Liver (tissue), 9 donors: Measurements from ENCODE around the gene IFT81. TPM values are rescaled to one million over a fixed set of nuclear protein-coding genes. Genes with fewer than 3 reads are reported as not detected.
A peak's percentile ranks its signal among the peaks of the same experiment; 100 is the strongest.

Source experiments
- DNase-seq: peaks from one replicate; pipeline ENCODE4 v3.0.0-alpha.2; 2017; ENCODE audit warnings: low spot score
- H3K27ac ChIP-seq, 2 donors: one replicate each; pipeline ENCODE4 v1.7.0; 2013; ENCODE audit warnings: inconsistent platforms in 2 of 2, low read length in 2 of 2, control low read depth in 1 of 2, low read depth in 1 of 2, mild to moderate bottlenecking in 1 of 2
- H3K27me3 ChIP-seq, 4 donors: one replicate each; pipeline versions ENCODE4 v1.6.1 to v1.7.0; 2013; ENCODE audit warnings: low read length in 3 of 4, inconsistent platforms in 1 of 4, mild to moderate bottlenecking in 1 of 4, moderate library complexity in 1 of 4; ENCODE audit not compliant: control insufficient read depth in 4 of 4, insufficient read depth in 4 of 4
- H3K36me3 ChIP-seq, 4 donors: one replicate each; pipeline versions ENCODE4 v1.6.1 to v1.7.0; 2013; ENCODE audit warnings: low read length in 3 of 4, mild to moderate bottlenecking in 3 of 4, low read depth in 1 of 4, moderate library complexity in 1 of 4; ENCODE audit not compliant: control insufficient read depth in 4 of 4, insufficient read depth in 3 of 4
- H3K4me1 ChIP-seq, 4 donors: one replicate each; pipeline versions ENCODE4 v1.6.1 to v1.7.0; 2013; ENCODE audit warnings: low read length in 3 of 4, mild to moderate bottlenecking in 3 of 4, moderate library complexity in 1 of 4; ENCODE audit not compliant: control insufficient read depth in 4 of 4, insufficient read depth in 4 of 4
- H3K4me3 ChIP-seq, 3 donors: one replicate each; pipeline versions ENCODE4 v1.6.1 to v1.7.0; 2013; ENCODE audit warnings: low read length in 3 of 3, control low read depth in 1 of 3, low read depth in 1 of 3, mild to moderate bottlenecking in 1 of 3
- H3K9ac ChIP-seq, 2 donors: one replicate each; pipeline ENCODE4 v1.7.0; 2013; ENCODE audit warnings: low read length in 2 of 2, mild to moderate bottlenecking in 2 of 2, moderate library complexity in 2 of 2, control low read depth in 1 of 2, low read depth in 1 of 2
- H3K9me3 ChIP-seq, 4 donors: one replicate each; pipeline versions ENCODE4 v1.6.1 to v1.7.0; 2013; ENCODE audit warnings: low read length in 3 of 4; ENCODE audit not compliant: control insufficient read depth in 4 of 4
- EGR1 ChIP-seq, 2 donors: IDR thresholded peaks; 2 replicates each; pipeline ENCODE4 v1.6.1; 2016 to 2018; ENCODE audit warnings: antibody characterized with exemption in 2 of 2, low read depth in 2 of 2
- FOXA1 ChIP-seq: IDR thresholded peaks from 2 replicates; pipeline ENCODE4 v1.6.1; 2016; ENCODE audit warnings: antibody characterized with exemption
- FOXA2 ChIP-seq: IDR thresholded peaks from 2 replicates; pipeline ENCODE4 v1.6.1; 2016; ENCODE audit warnings: antibody characterized with exemption
- GABPA ChIP-seq, 2 donors: IDR thresholded peaks in 1 of 2; conservative IDR thresholded peaks in 1 of 2; 2 replicates each; pipeline ENCODE4 v1.6.1; 2016; ENCODE audit warnings: antibody characterized with exemption in 2 of 2, mild to moderate bottlenecking in 1 of 2, moderate library complexity in 1 of 2
- HNF4A ChIP-seq, 2 donors: conservative IDR thresholded peaks; 2 replicates each; pipeline ENCODE4 v1.6.1; 2016; ENCODE audit warnings: antibody characterized with exemption in 2 of 2, mild to moderate bottlenecking in 2 of 2
- HNF4G ChIP-seq: IDR thresholded peaks from 2 replicates; pipeline ENCODE4 v1.6.1; 2016; ENCODE audit warnings: antibody characterized with exemption
- JUND ChIP-seq, 2 donors: IDR thresholded peaks; 2 replicates each; pipeline ENCODE4 v1.6.1; 2016; ENCODE audit warnings: antibody characterized with exemption in 2 of 2
- MAX ChIP-seq: IDR thresholded peaks from 2 replicates; pipeline ENCODE4 v1.6.1; 2016; ENCODE audit warnings: antibody characterized with exemption
- RAD21 ChIP-seq, 2 donors: IDR thresholded peaks; 2 replicates each; pipeline ENCODE4 v1.6.1; 2016; ENCODE audit warnings: antibody characterized with exemption in 2 of 2, mild to moderate bottlenecking in 2 of 2
- RXRA ChIP-seq, 2 donors: IDR thresholded peaks; 2 replicates each; pipeline ENCODE4 v1.6.1; 2017 to 2018; ENCODE audit warnings: antibody characterized with exemption in 2 of 2, mild to moderate bottlenecking in 1 of 2
- SP1 ChIP-seq: IDR thresholded peaks from 2 replicates; pipeline ENCODE4 v1.6.1; 2018; ENCODE audit warnings: antibody characterized with exemption, mild to moderate bottlenecking
- TAF1 ChIP-seq: conservative IDR thresholded peaks from 2 replicates; pipeline ENCODE4 v1.6.1; 2016; ENCODE audit warnings: antibody characterized with exemption, mild to moderate bottlenecking
- YY1 ChIP-seq: IDR thresholded peaks from 2 replicates; pipeline ENCODE4 v1.6.1; 2016; ENCODE audit warnings: antibody characterized with exemption, mild to moderate bottlenecking
- ZBTB33 ChIP-seq: IDR thresholded peaks from 2 replicates; pipeline ENCODE4 v1.6.1; 2016; ENCODE audit warnings: antibody characterized with exemption
- WGBS: extraction: QIAGEN DNeasy Blood & Tissue Kit; methylation state at CpG from one replicate; pipeline ENCODE4 v1.1.7; 2013; 5-methylcytosine and 5-hydroxymethylcytosine counted together
- polyA plus RNA-seq, 2 donors: library from polyadenylated mRNA; stranded (reverse) in 1 of 2; unstranded in 1 of 2; fragments of 200-250 nt in 1 of 2; fragments of >200 nt in 1 of 2; fragmentation: Nextera tagmentation in 1 of 2; extraction: Ambion mirVana in 1 of 2; gene quantifications; one replicate each; pipeline versions ENCODE4 v1.2.1 to v1.2.3, GENCODE V29; 2013 to 2015
- total RNA-seq, 2 donors: library from RNA; depleted of rRNA; stranded (reverse); fragments of >200 nt; gene quantifications; one replicate each; pipeline ENCODE4 v1.2.3, GENCODE V29; 2014
- TF ChIP-seq, protein P1 (sequence below): IDR thresholded peaks from 2 replicates; pipeline ENCODE4 v1.6.1; 2016; ENCODE audit warnings: antibody characterized with exemption
- TF ChIP-seq, protein P2 (sequence below): fragments of 150-350 bp; IDR thresholded peaks from 2 replicates; pipeline ENCODE4 v1.5.1; 2017; ENCODE audit warnings: improper control_type of control experiment, low read depth, low read length; ENCODE audit not compliant: missing input control
- donor health status: healthy.
- donor health status: healthy.
- donor health status: healthy.
- donor health status: healthy.
- donor health status: healthy.

IFT81 gene
- total and polyA plus RNA-seq, 4 donors: 1.9 to 4.9 (median 2.8) TPM

GRCh38 chr12:110109837-110110535 is 14.2 kb upstream of the IFT81 start:
- no peak overlapping the region for H3K4me3 ChIP-seq
- 56% methylated on average over 2 of the region's 2 CpGs for WGBS
- H3K9ac ChIP-seq: peak overlapping the region; percentile 1 to 53

GRCh38 chr12:110111476-110112334 is 12.5 kb upstream of the IFT81 start:
- H3K27ac ChIP-seq: peak overlapping the region; percentile 73 to 89
- peaks cover 14 to 42% (median 29%) of the 10 kb centered on the region in 4 donors for H3K4me1 ChIP-seq
- peak overlapping the region in 1 of 2 donors; percentile 21 for H3K9ac ChIP-seq
- H3K27me3 ChIP-seq: no peaks in the 10 kb centered on the region
- H3K36me3 ChIP-seq: no peaks in the 10 kb centered on the region
- no peak for DNase-seq
- WGBS: 59% methylated on average over 4 of the region's 4 CpGs
- H3K4me3 ChIP-seq: no peak overlapping the region
- no peaks in the 10 kb centered on the region for H3K9me3 ChIP-seq
- TF ChIP-seq TAF1: peak; percentile 64
- TF ChIP-seq, protein P1, sequence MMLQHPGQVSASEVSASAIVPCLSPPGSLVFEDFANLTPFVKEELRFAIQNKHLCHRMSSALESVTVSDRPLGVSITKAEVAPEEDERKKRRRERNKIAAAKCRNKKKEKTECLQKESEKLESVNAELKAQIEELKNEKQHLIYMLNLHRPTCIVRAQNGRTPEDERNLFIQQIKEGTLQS: peak; percentile 41
- peak; percentile 49 for TF ChIP-seq YY1
- peak; percentile 77 for TF ChIP-seq FOXA1
- TF ChIP-seq HNF4G: peak; percentile 87
- peak in 1 of 2 donors; percentile 20 for TF ChIP-seq GABPA (IDR thresholded peaks at IDR 0.05 in 1 of 2, conservative IDR thresholded peaks at IDR 0.05 in 1 of 2)
- TF ChIP-seq RXRA (IDR thresholded peaks at IDR 0.05): peak; percentile 92 to 95
- peak in 1 of 2 donors; percentile 55 for TF ChIP-seq EGR1 (IDR thresholded peaks at IDR 0.05; ENCODE audit: low read depth in 2 of 2)
- peak; percentile 51 for TF ChIP-seq ZBTB33
- peak; percentile 55 to 57 for TF ChIP-seq RAD21 (IDR thresholded peaks at IDR 0.05)
- peak; percentile 96 for TF ChIP-seq SP1
- TF ChIP-seq MAX: peak; percentile 32
- peak; percentile 94 for TF ChIP-seq HNF4A (conservative IDR thresholded peaks at IDR 0.05)
- TF ChIP-seq FOXA2: peak; percentile 83
- peak; percentile 78 to 89 for TF ChIP-seq JUND (IDR thresholded peaks at IDR 0.05)

More at GRCh38 chr12:110109837-110110535, 14.2 kb upstream of the IFT81 start:
- no peaks in the 10 kb centered on the region for H3K9me3 ChIP-seq
- H3K27me3 ChIP-seq: no peaks in the 10 kb centered on the region
- TF ChIP-seq FOXA2: no peak
- no peak for TF ChIP-seq SP1
- TF ChIP-seq, protein P1: no peak
- no peak for TF ChIP-seq YY1
- TF ChIP-seq, protein P2, sequence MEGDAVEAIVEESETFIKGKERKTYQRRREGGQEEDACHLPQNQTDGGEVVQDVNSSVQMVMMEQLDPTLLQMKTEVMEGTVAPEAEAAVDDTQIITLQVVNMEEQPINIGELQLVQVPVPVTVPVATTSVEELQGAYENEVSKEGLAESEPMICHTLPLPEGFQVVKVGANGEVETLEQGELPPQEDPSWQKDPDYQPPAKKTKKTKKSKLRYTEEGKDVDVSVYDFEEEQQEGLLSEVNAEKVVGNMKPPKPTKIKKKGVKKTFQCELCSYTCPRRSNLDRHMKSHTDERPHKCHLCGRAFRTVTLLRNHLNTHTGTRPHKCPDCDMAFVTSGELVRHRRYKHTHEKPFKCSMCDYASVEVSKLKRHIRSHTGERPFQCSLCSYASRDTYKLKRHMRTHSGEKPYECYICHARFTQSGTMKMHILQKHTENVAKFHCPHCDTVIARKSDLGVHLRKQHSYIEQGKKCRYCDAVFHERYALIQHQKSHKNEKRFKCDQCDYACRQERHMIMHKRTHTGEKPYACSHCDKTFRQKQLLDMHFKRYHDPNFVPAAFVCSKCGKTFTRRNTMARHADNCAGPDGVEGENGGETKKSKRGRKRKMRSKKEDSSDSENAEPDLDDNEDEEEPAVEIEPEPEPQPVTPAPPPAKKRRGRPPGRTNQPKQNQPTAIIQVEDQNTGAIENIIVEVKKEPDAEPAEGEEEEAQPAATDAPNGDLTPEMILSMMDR: no peak
- no peak for TF ChIP-seq FOXA1
- no peak for TF ChIP-seq ZBTB33
- peak overlapping the region; percentile 93 to 96 for H3K27ac ChIP-seq
- no peaks in the 10 kb centered on the region for H3K36me3 ChIP-seq
- DNase-seq: no peak
- H3K4me1 ChIP-seq: peaks cover 14 to 44% (median 30%) of the 10 kb centered on the region in 4 donors
